Medulla oblongata (tissue), 1 donor: ENCODE measurements around the gene POP5.
"Not testable (repeated sequence)": the region's sequence is repeated elsewhere in the genome, so short reads cannot be mapped to it uniquely, and the experiment has no call there.

Experiments used
- DNase-seq: peaks from one replicate; pipeline ENCODE4 v3.0.0-alpha.2; 2015; ENCODE audit errors: extremely low spot score

Gene POP5

GRCh38 chr12:120536064-120536791 lies 45.0 kb downstream of the POP5 start:
- DNase-seq = no peak

GRCh38 chr12:120534703-120535655 lies 46.2 kb downstream of the POP5 start:
- DNase-seq = no peak

- peak; percentile 94 for DNase-seq
Measured at GRCh38 chr12:120534203-120534702, 46.9 kb downstream of the POP5 start, which contains the start of gene RNF10. Gene RNF10, plus strand, starts transcription at chr12:120534356. Its CDS starts 456 bp downstream, at chr12:120534812.

- DNase-seq = no peak
Measured at GRCh38 chr12:120532701-120533238, 48.4 kb downstream of the POP5 start.

GRCh38 chr12:120530418-120530761 lies 50.8 kb downstream of the POP5 start:
- DNase-seq = not testable (repeated sequence)

- peak; percentile 60 for DNase-seq
Measured at GRCh38 chr12:120529641-120530417, 51.4 kb downstream of the POP5 start.

- peak; percentile 94 for DNase-seq
Measured at GRCh38 chr12:120528861-120529525, 52.2 kb downstream of the POP5 start, which contains the start of gene COQ5. Gene COQ5, minus strand, starts transcription at chr12:120529158. Its CDS starts 17 bp downstream, at chr12:120529141.
